Mesothelial cell of epicardium (in vitro differentiated cells): Measurements from ENCODE around the gene CSMD2. TPM values are rescaled to one million over a fixed set of nuclear protein-coding genes. Genes with fewer than 3 reads are reported as not detected.

ENCODE experiments used
- DNase-seq, 2 experiments: peaks; one replicate each; pipeline ENCODE4 v3.0.0; 2021; ENCODE audit warnings: low spot score in 2 of 2; ENCODE audit not compliant: unreplicated experiment in 2 of 2
- H3K27ac Mint-ChIP-seq: 2 replicates; pipeline ENCODE4 v1.8.0; 2021; ENCODE audit warnings: mixed read lengths
- H3K27me3 Mint-ChIP-seq: 2 replicates; pipeline ENCODE4 v1.8.0; 2021; ENCODE audit warnings: low read depth, mixed read lengths
- H3K36me3 Mint-ChIP-seq: 2 replicates; pipeline ENCODE4 v1.8.0; 2021; ENCODE audit warnings: mixed read lengths
- H3K4me1 Mint-ChIP-seq: 2 replicates; pipeline ENCODE4 v1.8.0; 2021; ENCODE audit warnings: mixed read lengths
- H3K4me3 Mint-ChIP-seq: 2 replicates; pipeline ENCODE4 v1.8.0; 2021; ENCODE audit warnings: mild to moderate bottlenecking, moderate library complexity, mixed read lengths
- H3K9me3 Mint-ChIP-seq: 2 replicates; pipeline ENCODE4 v1.8.0; 2021; ENCODE audit warnings: mixed read lengths
- CTCF ChIP-seq: fragments of 200-600 bp; sonication (generic); IDR thresholded peaks from one replicate; pipeline ENCODE4 v1.5.0; 2021; ENCODE audit warnings: antibody characterized with exemption; ENCODE audit not compliant: unreplicated experiment
- total RNA-seq: library from RNA; stranded (reverse); gene quantifications from 3 replicates; pipeline ENCODE4 v1.2.1, GENCODE V29; 2021

CSMD2 gene
- total RNA-seq, 1 donor from 2014 or later = 1.9 TPM

- Mint-ChIP-seq H3K4me1 (peaks cover 6% of the 10 kb centered on the region), H3K27me3 (peaks cover 62% of the 10 kb centered on the region), H3K27ac (no peak overlapping the region), H3K36me3 (no peaks in the 10 kb centered on the region), H3K4me3 (no peak overlapping the region), H3K9me3 (no peaks in the 10 kb centered on the region)
- no peak for DNase-seq
- TF ChIP-seq CTCF = no peak
These were observed 284.7 kb downstream of the CSMD2 start for GRCh38 chr1:33880305-33880704.

GRCh38 chr1:33878392-33878791 is 286.6 kb downstream of the CSMD2 start:
- Mint-ChIP-seq H3K27ac (no peak overlapping the region), H3K4me1 (peaks cover 7% of the 10 kb centered on the region), H3K36me3 (no peaks in the 10 kb centered on the region), H3K4me3 (no peak overlapping the region), H3K27me3 (peaks cover 55% of the 10 kb centered on the region), H3K9me3 (no peaks in the 10 kb centered on the region)
- no peak for TF ChIP-seq CTCF
- DNase-seq = no peak

- no peak for TF ChIP-seq CTCF
These were observed 287.9 kb downstream of the CSMD2 start for GRCh38 chr1:33876970-33877650.

GRCh38 chr1:33875862-33876261 is 289.2 kb downstream of the CSMD2 start:
- peaks cover 13% of the 10 kb centered on the region for H3K9me3 Mint-ChIP-seq
- no peak for DNase-seq
- H3K27me3 Mint-ChIP-seq = peaks cover 56% of the 10 kb centered on the region
- H3K36me3 Mint-ChIP-seq = no peaks in the 10 kb centered on the region
- H3K4me1 Mint-ChIP-seq = peaks cover 7% of the 10 kb centered on the region
- TF ChIP-seq CTCF = no peak
- no peak overlapping the region for H3K27ac Mint-ChIP-seq
- H3K4me3 Mint-ChIP-seq = no peak overlapping the region

More at GRCh38 chr1:33876970-33877650, 287.9 kb downstream of the CSMD2 start:
- Mint-ChIP-seq H3K4me1 (peaks cover 7% of the 10 kb centered on the region), H3K27ac (no peak overlapping the region), H3K36me3 (no peaks in the 10 kb centered on the region), H3K9me3 (peaks cover 9% of the 10 kb centered on the region), H3K4me3 (no peak overlapping the region), H3K27me3 (peaks cover 53% of the 10 kb centered on the region)
- DNase-seq = no peak

- no peak for TF ChIP-seq CTCF
- Mint-ChIP-seq H3K36me3 (no peaks in the 10 kb centered on the region), H3K27me3 (peaks cover 57% of the 10 kb centered on the region), H3K27ac (no peak overlapping the region), H3K9me3 (peaks cover 13% of the 10 kb centered on the region), H3K4me1 (peaks cover 7% of the 10 kb centered on the region), H3K4me3 (no peak overlapping the region)
- DNase-seq = no peak
These were observed 290.4 kb downstream of the CSMD2 start for GRCh38 chr1:33874636-33875035.
